ENCODE data around the gene NAV2.

The NAV2 gene

DNA sequence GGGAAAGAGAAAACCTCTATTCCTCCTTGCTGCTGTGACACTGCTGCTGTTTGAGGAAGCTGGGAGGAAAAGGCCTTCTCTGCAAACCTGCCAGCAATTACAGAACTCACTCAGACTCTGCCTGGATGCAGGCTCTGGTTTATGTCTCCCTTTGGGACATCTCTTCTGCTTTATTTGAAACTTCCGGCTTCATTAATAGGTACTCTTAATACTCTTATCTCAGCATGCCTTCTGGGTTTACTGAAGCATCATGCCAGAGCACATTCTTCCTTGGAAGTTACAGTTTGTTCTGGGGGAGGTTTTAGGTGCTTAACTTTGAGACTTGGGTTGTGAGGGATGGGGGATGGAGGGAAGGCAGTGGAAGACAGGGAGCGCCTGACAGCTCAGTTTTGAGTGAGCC is 79.9 kb downstream of the NAV2 start:
- TF ChIP-seq CTCF (IDR thresholded peaks at IDR 0.05; ENCODE audit: low read depth, low read length): no peak
- no peak for TF ChIP-seq MYC (IDR thresholded peaks at IDR 0.05; ENCODE audit: low read depth, low read length)
- TF ChIP-seq, protein P1, sequence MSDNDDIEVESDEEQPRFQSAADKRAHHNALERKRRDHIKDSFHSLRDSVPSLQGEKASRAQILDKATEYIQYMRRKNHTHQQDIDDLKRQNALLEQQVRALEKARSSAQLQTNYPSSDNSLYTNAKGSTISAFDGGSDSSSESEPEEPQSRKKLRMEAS (IDR thresholded peaks at IDR 0.05; ENCODE audit: low read depth, low read length): no peak
- no peak for TF ChIP-seq POLR2A (IDR thresholded peaks at IDR 0.05; ENCODE audit: extremely low read depth, insufficient read length)
- no peak for DNase-seq (ENCODE audit: low read depth)
- no peak overlapping the region for H3K4me3 ChIP-seq (ENCODE audit: low read depth, low read length)

DNA sequence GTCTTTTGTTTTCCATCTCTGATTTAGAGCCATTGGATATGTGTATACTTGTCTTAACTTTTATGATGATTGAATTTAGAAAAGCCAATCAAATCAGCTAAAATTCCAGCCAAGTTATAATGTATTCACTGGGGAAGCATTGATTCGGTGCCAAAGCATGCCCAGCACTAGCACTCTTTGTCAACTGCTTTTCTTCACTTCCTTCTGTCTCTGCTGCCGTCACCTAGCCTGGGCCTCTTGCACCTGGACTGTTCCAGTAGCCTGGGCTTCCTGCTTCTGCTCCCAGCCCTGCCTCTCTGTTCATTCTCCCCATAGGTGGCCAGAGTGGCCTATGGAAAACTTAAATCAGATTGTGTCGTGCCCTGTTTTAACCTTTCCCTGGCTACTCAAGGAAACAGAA is 80.7 kb downstream of the NAV2 start:
- TF ChIP-seq CTCF (IDR thresholded peaks at IDR 0.05; ENCODE audit: low read depth, low read length): no peak
- no peak for DNase-seq (ENCODE audit: low read depth)
- no peak overlapping the region for H3K4me3 ChIP-seq (ENCODE audit: low read depth, low read length)

GRCh38 chr11:19794161-19794560 is 81.5 kb downstream of the NAV2 start:
- TF ChIP-seq POLR2A (IDR thresholded peaks at IDR 0.05; ENCODE audit: extremely low read depth, insufficient read length): no peak
- TF ChIP-seq CTCF (IDR thresholded peaks at IDR 0.05; ENCODE audit: low read depth, low read length): no peak
- TF ChIP-seq, protein P1 (IDR thresholded peaks at IDR 0.05; ENCODE audit: low read depth, low read length): no peak
- no peak for TF ChIP-seq MYC (IDR thresholded peaks at IDR 0.05; ENCODE audit: low read depth, low read length)
- DNase-seq (ENCODE audit: low read depth): no peak
- no peak overlapping the region for H3K4me3 ChIP-seq (ENCODE audit: low read depth, low read length)

DNA sequence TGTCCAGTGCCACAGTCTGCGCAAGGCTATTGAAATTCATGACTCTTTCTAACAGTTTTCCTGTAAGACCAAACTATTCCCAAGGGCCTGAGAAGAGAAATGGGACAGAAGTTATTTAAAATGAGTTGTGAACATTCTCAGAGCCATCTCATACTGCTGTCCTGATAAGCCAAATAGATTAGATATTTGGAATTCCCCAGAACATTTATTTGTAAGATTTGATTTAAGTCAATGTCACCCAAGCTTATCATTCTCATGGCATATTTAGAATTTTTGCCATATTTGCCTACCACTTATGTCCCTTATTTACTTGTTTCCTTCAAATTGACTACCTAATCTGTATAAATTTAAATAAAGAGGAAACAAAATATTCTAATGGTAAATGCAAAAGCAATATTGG is 82.4 kb downstream of the NAV2 start:
- TF ChIP-seq CTCF (IDR thresholded peaks at IDR 0.05; ENCODE audit: low read depth, low read length) (no peak), MYC (IDR thresholded peaks at IDR 0.05; ENCODE audit: low read depth, low read length) (no peak), POLR2A (IDR thresholded peaks at IDR 0.05; ENCODE audit: extremely low read depth, insufficient read length) (no peak)
- TF ChIP-seq, protein P1 (IDR thresholded peaks at IDR 0.05; ENCODE audit: low read depth, low read length): no peak
- H3K4me3 ChIP-seq (ENCODE audit: low read depth, low read length): no peak overlapping the region
- no peak for DNase-seq (ENCODE audit: low read depth)

- TF ChIP-seq CTCF (IDR thresholded peaks at IDR 0.05; ENCODE audit: low read depth, low read length): peak; percentile 21
- TF ChIP-seq, protein P1 (IDR thresholded peaks at IDR 0.05; ENCODE audit: low read depth, low read length): no peak
- DNase-seq (ENCODE audit: low read depth): no peak
- H3K4me3 ChIP-seq (ENCODE audit: low read depth, low read length): no peak overlapping the region
Measured at GRCh38 chr11:19800162-19800561, 87.5 kb downstream of the NAV2 start.

DNA sequence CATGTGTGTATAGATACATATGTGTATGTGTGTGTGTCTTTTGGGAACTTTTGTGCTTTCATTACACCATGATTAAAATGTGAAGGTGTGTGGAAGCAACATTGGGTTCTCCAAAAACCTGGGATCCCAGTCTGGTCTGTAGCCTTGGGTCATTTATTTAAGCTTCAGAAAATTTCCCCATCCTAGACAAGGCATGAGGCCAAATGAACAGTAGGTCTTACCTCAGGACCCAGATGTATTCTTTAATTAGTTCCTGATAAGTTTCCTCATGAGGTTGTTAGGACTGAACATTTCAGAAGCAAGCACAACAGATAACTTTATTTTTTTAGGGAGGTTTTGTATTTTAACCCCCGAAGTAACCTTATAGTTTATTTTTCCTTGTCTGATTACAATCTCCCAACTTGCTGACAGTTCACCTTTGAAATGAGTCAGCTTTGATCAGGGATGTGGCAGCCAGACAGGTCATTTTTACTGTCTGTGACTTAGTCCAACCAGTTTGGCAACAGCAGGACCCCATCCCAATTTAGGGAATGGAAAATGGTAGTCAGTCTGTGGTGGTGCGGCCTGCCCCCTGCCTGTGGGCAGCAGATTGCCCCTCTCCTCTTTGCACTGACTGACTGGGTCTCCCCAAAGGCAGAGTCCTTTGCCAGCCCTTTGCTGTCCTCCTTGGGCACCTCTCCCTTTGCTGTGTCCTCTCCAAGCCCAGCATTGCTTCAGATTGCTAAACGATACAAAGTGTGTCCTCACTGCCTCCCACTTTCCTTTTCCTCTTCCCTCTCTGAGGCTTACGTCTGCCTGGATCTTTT is 88.3 kb downstream of the NAV2 start:
- no peak overlapping the region for H3K4me3 ChIP-seq (ENCODE audit: low read depth, low read length)
- DNase-seq (ENCODE audit: low read depth): no peak
- TF ChIP-seq POLR2A (IDR thresholded peaks at IDR 0.05; ENCODE audit: extremely low read depth, insufficient read length): no peak
- TF ChIP-seq MYC (IDR thresholded peaks at IDR 0.05; ENCODE audit: low read depth, low read length): no peak
- TF ChIP-seq, protein P1 (IDR thresholded peaks at IDR 0.05; ENCODE audit: low read depth, low read length): no peak
- TF ChIP-seq CTCF (IDR thresholded peaks at IDR 0.05; ENCODE audit: low read depth, low read length): no peak

Measured in NB4 (cell line).